K562 (cell line): Measurements from ENCODE around the gene ATP6V1G1. TPM values are rescaled to one million over a fixed set of nuclear protein-coding genes. Genes with fewer than 3 reads are reported as not detected.

Source experiments
- ELK1 ChIP-seq: sonication (generic); formaldehyde crosslinking; IDR thresholded peaks from 2 replicates; pipeline ENCODE4 v1.8.1; 2022; ENCODE audit warnings: missing genetic modification reagents
- FOXA3 ChIP-seq, 2 experiments: fragments of 450-650 bp in 1 of 2; sonication (generic) in 1 of 2; formaldehyde crosslinking; IDR thresholded peaks in 1 of 2; conservative IDR thresholded peaks in 1 of 2; 2 replicates each; pipeline versions ENCODE4 v1.4.0 to v1.8.0; 2020 to 2022; ENCODE audit warnings: mild to moderate bottlenecking in 2 of 2, missing genetic modification reagents in 1 of 2
- NFYB ChIP-seq: IDR thresholded peaks from 2 replicates; pipeline ENCODE4 v1.6.1; 2011; ENCODE audit warnings: mild to moderate bottlenecking, moderate library complexity; ENCODE audit not compliant: insufficient read length; ENCODE audit errors: extremely low read depth
- RFX5 ChIP-seq: IDR thresholded peaks from 2 replicates; pipeline ENCODE4 v1.6.1; 2011; ENCODE audit warnings: low read depth, mild to moderate bottlenecking, improper control_type of control experiment, low read length
- RUNX1 ChIP-seq: sonication (generic); IDR thresholded peaks from 2 replicates; pipeline ENCODE4 v1.6.1; 2016; ENCODE audit warnings: antibody characterized with exemption, low read depth
- SETDB1 ChIP-seq: IDR thresholded peaks from one replicate; pipeline ENCODE4 v1.6.1; 2012; ENCODE audit warnings: low read length, control low read depth, inconsistent platforms
- TRIM28 ChIP-seq: fragments of 450-650 bp; IDR thresholded peaks from 2 replicates; pipeline ENCODE4 v1.6.1; 2017
- ZBTB2 ChIP-seq: fragments of 450-650 bp; IDR thresholded peaks from 2 replicates; pipeline ENCODE4 v1.6.1; 2016; ENCODE audit warnings: antibody characterized with exemption
- ZNF121 ChIP-seq: sonication (generic); formaldehyde crosslinking; conservative IDR thresholded peaks from 2 replicates; pipeline ENCODE4 v1.8.0; 2022; ENCODE audit warnings: missing genetic modification reagents
- ZNF407 ChIP-seq: fragments of 450-650 bp; IDR thresholded peaks from 2 replicates; pipeline ENCODE4 v1.6.1; 2016; ENCODE audit warnings: low read depth
- ZNF592 ChIP-seq: fragments of 450-650 bp; IDR thresholded peaks from 2 replicates; pipeline ENCODE4 v1.6.1; 2017; ENCODE audit warnings: antibody characterized with exemption, mild to moderate bottlenecking
- ZNF766 ChIP-seq: fragments of 200-800 bp; sonication (Bioruptor generic); conservative IDR thresholded peaks from 2 replicates; pipeline ENCODE4 v1.6.1; 2016; ENCODE audit warnings: missing genetic modification characterization, missing compliant biosample characterization
- polyA plus RNA-seq, 8 experiments: library from polyadenylated mRNA; depleted of rRNA in 4 of 8; stranded (reverse) in 5 of 8; unstranded in 3 of 8; fragments of >200 nt; fragmentation: Nextera tagmentation in 2 of 8; fragmentation: Illumina TruSeq in 1 of 8; extraction: Ambion mirVana in 2 of 8; extraction: Trizol in 1 of 8; gene quantifications; 2 replicates each; pipeline versions ENCODE4 v1.2.1 to v1.2.3, GENCODE V29; 2011 to 2014; ENCODE audit warnings: inconsistent platforms in 1 of 8, missing spikeins in 1 of 8
- total RNA-seq, 7 experiments: library from RNA; depleted of rRNA in 6 of 7; stranded (reverse); fragments of >200 nt in 6 of 7; fragmentation: Illumina TruSeq in 2 of 7; extraction: Trizol in 2 of 7; gene quantifications; 2 replicates each; pipeline versions ENCODE4 v1.2.1 to v1.2.3, GENCODE V29; 2011 to 2021; ENCODE audit warnings: low replicate concordance in 1 of 7

ATP6V1G1 gene
- total and polyA plus RNA-seq, 9 of the 15 experiments (the other 6 are each of a cell fraction or from before 2014, with no cell fraction given) = 88.4 to 492 (median 193) TPM

- TF ChIP-seq ZNF407 = no peak
- TF ChIP-seq TRIM28 = no peak
- no peak for TF ChIP-seq ELK1 (CRISPR knock-in tag)
- no peak for TF ChIP-seq ZNF592
- TF ChIP-seq SETDB1 = no peak
- TF ChIP-seq ZBTB2 = no peak
- no peak for TF ChIP-seq NFYB
- TF ChIP-seq ZNF121 (CRISPR knock-in tag) = no peak
- TF ChIP-seq ZNF766 (CRISPR knock-in tag) = no peak
- 0 out of 4 replicates have a peak, but pooled peaks of 1 of the 2 experiments have one; percentile 32 for TF ChIP-seq FOXA3 (CRISPR knock-in tag; conservative IDR thresholded peaks at IDR 0.05 in 1 of 2, IDR thresholded peaks at IDR 0.05 in 1 of 2)
- no peak for TF ChIP-seq RUNX1
- TF ChIP-seq RFX5 = no peak
These were observed 24.1 kb downstream of the ATP6V1G1 start (continued) for GRCh38 chr9:114611516-114612271.
